GM19043 (cell line): ENCODE results near the gene CAPN15.

Experiments used
- ATAC-seq: cut with Tn5 transposase; IDR thresholded peaks from one replicate; pipeline ENCODE4 v1.9.1; 2021; ENCODE audit warnings: low read depth; ENCODE audit not compliant: unreplicated experiment

Gene CAPN15

GRCh38 chr16:540645-541340, 13.3 kb downstream of the CAPN15 start:
- ATAC-seq = no peak

- no peak for ATAC-seq
These were observed 16.0 kb downstream of the CAPN15 start for GRCh38 chr16:543301-544164.

GRCh38 chr16:544517-544916, 17.0 kb downstream of the CAPN15 start:
- ATAC-seq = no peak

- no peak for ATAC-seq
These were observed 19.6 kb downstream of the CAPN15 start for GRCh38 chr16:546909-547770.

- ATAC-seq = no peak
These were observed 21.1 kb downstream of the CAPN15 start for GRCh38 chr16:548586-548985.

GRCh38 chr16:549544-550263, 22.2 kb downstream of the CAPN15 start:
- no peak for ATAC-seq

GRCh38 chr16:551210-551609, 23.7 kb downstream of the CAPN15 start:
- no peak for ATAC-seq

- ATAC-seq = no peak
These were observed 24.7 kb downstream of the CAPN15 start for GRCh38 chr16:552171-552570.

GRCh38 chr16:553601-554296, 26.2 kb downstream of the CAPN15 start:
- no peak for ATAC-seq

- ATAC-seq = no peak
These were observed 26.7 kb downstream of the CAPN15 start for GRCh38 chr16:554297-554621.

- ATAC-seq = no peak
These were observed 27.3 kb downstream of the CAPN15 start for GRCh38 chr16:554640-555365.

- no peak for ATAC-seq
These were observed 28.3 kb downstream of the CAPN15 start for GRCh38 chr16:555528-556473.

GRCh38 chr16:556474-557173, 29.1 kb downstream of the CAPN15 start:
- ATAC-seq = no peak

- ATAC-seq = no peak
These were observed 30.2 kb downstream of the CAPN15 start for GRCh38 chr16:557463-558297.

GRCh38 chr16:558298-559020, 30.9 kb downstream of the CAPN15 start:
- no peak for ATAC-seq

- ATAC-seq = no peak
These were observed 31.5 kb downstream of the CAPN15 start for GRCh38 chr16:559021-559380.
